ENCODE data around the gene TTC9B.

The TTC9B gene

GRCh38 chr19:40254714-40255418 is 36.7 kb upstream of the TTC9B start:
- no peaks in the 10 kb centered on the region for H3K27me3 ChIP-seq (ENCODE audit: insufficient read depth, poor library complexity, severe bottlenecking)
- H3K36me3 ChIP-seq (ENCODE audit: low read depth): peaks cover 44% of the 10 kb centered on the region
- ATAC-seq (ENCODE audit: low read depth): no peak
- H3K27ac ChIP-seq (ENCODE audit: poor library complexity, severe bottlenecking): no peak overlapping the region
- no peaks in the 10 kb centered on the region for H3K9me3 ChIP-seq (ENCODE audit: severe bottlenecking)
- TF ChIP-seq, protein P1, sequence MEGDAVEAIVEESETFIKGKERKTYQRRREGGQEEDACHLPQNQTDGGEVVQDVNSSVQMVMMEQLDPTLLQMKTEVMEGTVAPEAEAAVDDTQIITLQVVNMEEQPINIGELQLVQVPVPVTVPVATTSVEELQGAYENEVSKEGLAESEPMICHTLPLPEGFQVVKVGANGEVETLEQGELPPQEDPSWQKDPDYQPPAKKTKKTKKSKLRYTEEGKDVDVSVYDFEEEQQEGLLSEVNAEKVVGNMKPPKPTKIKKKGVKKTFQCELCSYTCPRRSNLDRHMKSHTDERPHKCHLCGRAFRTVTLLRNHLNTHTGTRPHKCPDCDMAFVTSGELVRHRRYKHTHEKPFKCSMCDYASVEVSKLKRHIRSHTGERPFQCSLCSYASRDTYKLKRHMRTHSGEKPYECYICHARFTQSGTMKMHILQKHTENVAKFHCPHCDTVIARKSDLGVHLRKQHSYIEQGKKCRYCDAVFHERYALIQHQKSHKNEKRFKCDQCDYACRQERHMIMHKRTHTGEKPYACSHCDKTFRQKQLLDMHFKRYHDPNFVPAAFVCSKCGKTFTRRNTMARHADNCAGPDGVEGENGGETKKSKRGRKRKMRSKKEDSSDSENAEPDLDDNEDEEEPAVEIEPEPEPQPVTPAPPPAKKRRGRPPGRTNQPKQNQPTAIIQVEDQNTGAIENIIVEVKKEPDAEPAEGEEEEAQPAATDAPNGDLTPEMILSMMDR (IDR thresholded peaks at IDR 0.05; ENCODE audit: poor library complexity, severe bottlenecking): no peak
- DNase-seq (ENCODE audit: low spot score): no peak
- H3K4me3 ChIP-seq (ENCODE audit: severe bottlenecking): no peak overlapping the region
- peaks cover 14% of the 10 kb centered on the region for H3K4me1 ChIP-seq (ENCODE audit: insufficient read depth, poor library complexity, severe bottlenecking)

DNA sequence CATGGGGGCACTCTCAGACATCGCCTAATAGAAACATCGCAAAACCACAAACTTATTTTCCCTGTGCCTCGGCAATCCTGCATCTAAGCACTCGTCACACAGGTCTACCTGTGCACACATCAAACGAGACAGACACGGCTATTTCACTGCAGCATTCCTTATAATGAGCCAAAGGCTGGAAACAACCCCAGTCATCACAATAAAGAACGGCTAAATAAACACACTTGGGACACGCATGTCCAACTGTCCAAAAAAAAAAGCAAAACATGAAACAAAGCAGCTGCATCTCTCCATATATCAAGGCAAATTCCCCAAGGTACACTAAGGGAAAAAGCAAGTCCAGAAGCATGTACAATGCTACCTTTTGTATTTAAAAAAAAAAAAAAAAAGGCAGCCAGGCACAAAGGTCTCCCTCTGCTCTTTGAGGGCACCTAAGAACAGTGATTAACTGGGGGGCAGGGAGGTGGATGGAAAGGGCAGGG is 35.5 kb upstream of the TTC9B start:
- H3K36me3 ChIP-seq (ENCODE audit: low read depth): peaks cover 44% of the 10 kb centered on the region
- no peak overlapping the region for H3K27ac ChIP-seq (ENCODE audit: poor library complexity, severe bottlenecking)
- no peaks in the 10 kb centered on the region for H3K9me3 ChIP-seq (ENCODE audit: severe bottlenecking)
- peaks cover 14% of the 10 kb centered on the region for H3K4me1 ChIP-seq (ENCODE audit: insufficient read depth, poor library complexity, severe bottlenecking)
- no peak for ATAC-seq (ENCODE audit: low read depth)
- H3K4me3 ChIP-seq (ENCODE audit: severe bottlenecking): no peak overlapping the region
- TF ChIP-seq, protein P1 (IDR thresholded peaks at IDR 0.05; ENCODE audit: poor library complexity, severe bottlenecking): no peak
- no peak for DNase-seq (ENCODE audit: low spot score)
- no peaks in the 10 kb centered on the region for H3K27me3 ChIP-seq (ENCODE audit: insufficient read depth, poor library complexity, severe bottlenecking)

DNA sequence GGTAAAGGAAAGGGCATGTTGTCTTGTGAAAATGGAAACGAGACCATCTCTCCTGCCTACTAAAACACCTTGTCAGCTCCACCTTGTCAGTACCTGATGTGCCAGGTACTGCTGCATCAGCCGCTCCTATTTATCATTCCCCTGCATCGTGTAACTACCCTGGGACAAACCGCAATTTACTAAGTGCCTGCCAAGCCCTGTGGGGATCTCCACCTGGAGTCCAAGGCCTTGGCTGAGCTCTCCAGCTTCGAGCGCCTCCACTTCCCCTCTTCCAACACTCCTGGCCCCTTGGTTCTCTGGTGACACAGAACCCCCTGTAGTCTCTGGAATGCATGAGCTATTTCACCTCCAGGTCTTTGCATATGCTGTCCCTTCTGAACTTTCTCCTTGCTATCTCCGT is 34.2 kb upstream of the TTC9B start:
- TF ChIP-seq, protein P1 (IDR thresholded peaks at IDR 0.05; ENCODE audit: poor library complexity, severe bottlenecking): no peak
- DNase-seq (ENCODE audit: low spot score) (no peak), ATAC-seq (ENCODE audit: low read depth) (no peak)
- no peak overlapping the region for H3K4me3 ChIP-seq (ENCODE audit: severe bottlenecking)
- H3K4me1 ChIP-seq (ENCODE audit: insufficient read depth, poor library complexity, severe bottlenecking): peaks cover 9% of the 10 kb centered on the region
- no peak overlapping the region for H3K27ac ChIP-seq (ENCODE audit: poor library complexity, severe bottlenecking)
- H3K27me3 ChIP-seq (ENCODE audit: insufficient read depth, poor library complexity, severe bottlenecking): no peaks in the 10 kb centered on the region
- peaks cover 44% of the 10 kb centered on the region for H3K36me3 ChIP-seq (ENCODE audit: low read depth)
- no peaks in the 10 kb centered on the region for H3K9me3 ChIP-seq (ENCODE audit: severe bottlenecking)

DNA sequence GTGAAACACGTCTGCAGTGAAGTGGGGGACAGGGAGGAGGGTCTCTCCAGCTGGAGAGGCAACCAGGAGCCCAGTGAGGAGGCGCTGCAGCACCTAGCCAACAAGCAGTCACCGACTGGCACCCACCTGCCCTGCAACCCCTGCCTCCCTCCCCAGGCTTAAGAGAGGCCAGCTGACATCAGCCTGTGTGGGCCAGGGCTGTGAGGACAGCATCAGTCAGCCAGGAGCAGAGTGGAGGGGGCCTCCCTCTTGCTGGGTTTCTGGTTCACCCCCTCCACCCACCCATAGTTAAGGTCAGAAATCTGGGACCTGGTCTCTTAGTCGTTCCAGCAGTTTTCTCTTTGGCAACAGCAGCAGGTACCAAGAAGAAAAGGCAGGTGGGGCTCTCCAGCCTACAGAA is 33.8 kb upstream of the TTC9B start:
- H3K36me3 ChIP-seq (ENCODE audit: low read depth): peaks cover 44% of the 10 kb centered on the region
- no peaks in the 10 kb centered on the region for H3K27me3 ChIP-seq (ENCODE audit: insufficient read depth, poor library complexity, severe bottlenecking)
- DNase-seq (ENCODE audit: low spot score) (no peak), ATAC-seq (ENCODE audit: low read depth) (no peak)
- TF ChIP-seq, protein P1 (IDR thresholded peaks at IDR 0.05; ENCODE audit: poor library complexity, severe bottlenecking): no peak
- no peak overlapping the region for H3K27ac ChIP-seq (ENCODE audit: poor library complexity, severe bottlenecking)
- peaks cover 5% of the 10 kb centered on the region for H3K4me1 ChIP-seq (ENCODE audit: insufficient read depth, poor library complexity, severe bottlenecking)
- H3K9me3 ChIP-seq (ENCODE audit: severe bottlenecking): no peaks in the 10 kb centered on the region
- H3K4me3 ChIP-seq (ENCODE audit: severe bottlenecking): no peak overlapping the region

DNA sequence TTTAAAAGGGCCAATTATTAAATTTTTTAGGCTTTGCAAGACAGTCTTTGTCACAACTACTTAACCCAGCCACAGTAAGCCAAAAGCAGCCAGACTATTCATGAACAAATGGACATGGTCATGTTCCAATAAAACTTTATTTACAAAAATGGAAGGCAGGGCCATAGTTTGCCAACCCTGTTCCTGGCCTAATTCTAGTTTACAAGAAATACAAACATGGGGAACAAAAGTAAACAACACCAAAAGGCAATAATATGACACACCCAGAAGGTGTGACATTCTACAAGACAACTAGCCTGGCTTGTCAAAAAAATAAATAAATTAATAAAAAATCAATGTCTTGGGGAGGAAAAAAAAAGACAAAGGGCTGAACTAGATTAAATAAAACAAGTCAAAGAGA is 33.1 kb upstream of the TTC9B start:
- H3K4me1 ChIP-seq (ENCODE audit: insufficient read depth, poor library complexity, severe bottlenecking): no peaks in the 10 kb centered on the region
- DNase-seq (ENCODE audit: low spot score) (no peak), ATAC-seq (ENCODE audit: low read depth) (no peak)
- no peak overlapping the region for H3K4me3 ChIP-seq (ENCODE audit: severe bottlenecking)
- H3K9me3 ChIP-seq (ENCODE audit: severe bottlenecking): no peaks in the 10 kb centered on the region
- H3K27ac ChIP-seq (ENCODE audit: poor library complexity, severe bottlenecking): no peak overlapping the region
- TF ChIP-seq, protein P1 (IDR thresholded peaks at IDR 0.05; ENCODE audit: poor library complexity, severe bottlenecking): no peak
- no peaks in the 10 kb centered on the region for H3K27me3 ChIP-seq (ENCODE audit: insufficient read depth, poor library complexity, severe bottlenecking)
- peaks cover 38% of the 10 kb centered on the region for H3K36me3 ChIP-seq (ENCODE audit: low read depth)

Data from RWPE2 (cell line).